T-cell (primary cell): ENCODE results near the gene TOB1. TPM values are rescaled to one million over a fixed set of nuclear protein-coding genes. Genes with fewer than 3 reads are reported as not detected.

ENCODE experiments used
- ATAC-seq, 4 experiments: fragments of 200-7000 bp in 3 of 4; fragments of 150-1000 bp in 1 of 4; cut with Tn5 transposase; replicated peaks in 1 of 4; 1 replicate in 3 of 4; 2 replicates in 1 of 4; pipeline ENCODE4 v1.10.0; 2021; ENCODE audit warnings: moderate library complexity in 3 of 4, mild to moderate bottlenecking in 2 of 4, moderate number of reproducible peaks in 1 of 4
- CTCF ChIA-PET, 2 donors: fragments of 300-600 bp; sonication (Branson Sonifier 250); formaldehyde crosslinking; loops; one replicate each; lab custom pipeline; 2022; ENCODE audit warnings: antibody characterized with exemption in 2 of 2; lab: Charles Lee
- POLR2A ChIA-PET, 2 donors: fragments of 300-600 bp; sonication (Branson Sonifier 250); formaldehyde crosslinking; loops; one replicate each; lab custom pipeline; 2022; ENCODE audit warnings: antibody characterized with exemption in 2 of 2; lab: Charles Lee
- DNase-seq, 35 experiments: peaks; one replicate each; pipeline versions ENCODE4 v3.0.0 to v3.0.0-alpha.2; 2013 to 2023
- H3K27ac ChIP-seq: one replicate; pipeline ENCODE4 v1.5.1; 2013; ENCODE audit warnings: low read length
- H3K27me3 ChIP-seq, 2 experiments: replicated peaks in 1 of 2; 1 replicate in 1 of 2; 2 replicates in 1 of 2; pipeline versions ENCODE4 v1.6.1 to v1.7.0; 2013; ENCODE audit warnings: low read length in 1 of 2, mixed read lengths in 1 of 2; ENCODE audit not compliant: control insufficient read depth in 2 of 2, insufficient read depth in 2 of 2; ENCODE audit errors: extremely low read depth in 1 of 2
- H3K36me3 ChIP-seq, 2 donors: 1 replicate in 1 of 2; 2 replicates in 1 of 2; pipeline versions ENCODE4 v1.6.1 to v1.7.0; 2013; ENCODE audit warnings: low read length in 1 of 2; ENCODE audit not compliant: control insufficient read depth in 2 of 2, insufficient read depth in 1 of 2; ENCODE audit errors: extremely low read depth in 1 of 2
- H3K4me1 ChIP-seq, 2 experiments: 1 replicate in 1 of 2; 2 replicates in 1 of 2; pipeline versions ENCODE4 v1.6.1 to v1.7.0; 2013; ENCODE audit warnings: low read length in 2 of 2, mixed read lengths in 1 of 2; ENCODE audit not compliant: insufficient read depth in 2 of 2, control insufficient read depth in 1 of 2; ENCODE audit errors: extremely low read depth in 1 of 2
- H3K4me3 ChIP-seq, 2 donors: 1 replicate in 1 of 2; 2 replicates in 1 of 2; pipeline versions ENCODE4 v1.5.1 to v1.7.0; 2013; ENCODE audit warnings: mild to moderate bottlenecking in 2 of 2, low read length in 1 of 2, moderate library complexity in 1 of 2; ENCODE audit not compliant: control insufficient read depth in 1 of 2; ENCODE audit errors: extremely low read depth in 1 of 2
- H3K9me3 ChIP-seq: 2 replicates; pipeline ENCODE4 v1.7.0; 2013
- H3K27ac Mint-ChIP-seq, 2 donors: one replicate each; pipeline ENCODE4 v1.8.0; 2020 to 2021; ENCODE audit warnings: mild to moderate bottlenecking in 2 of 2, mixed read lengths in 2 of 2
- H3K27me3 Mint-ChIP-seq, 2 donors: one replicate each; pipeline ENCODE4 v1.8.0; 2021 to 2022; ENCODE audit warnings: mixed read lengths in 2 of 2
- H3K36me3 Mint-ChIP-seq: one replicate; pipeline ENCODE4 v1.8.0; 2021; ENCODE audit warnings: mixed read lengths
- H3K4me1 Mint-ChIP-seq, 3 donors: one replicate each; pipeline ENCODE4 v1.8.0; 2020 to 2022; ENCODE audit warnings: mixed read lengths in 3 of 3, mild to moderate bottlenecking in 1 of 3
- H3K4me3 Mint-ChIP-seq, 3 donors: one replicate each; pipeline ENCODE4 v1.8.0; 2020 to 2022; ENCODE audit warnings: mild to moderate bottlenecking in 3 of 3, mixed read lengths in 3 of 3, moderate library complexity in 3 of 3
- H3K9me3 Mint-ChIP-seq, 3 donors: one replicate each; pipeline ENCODE4 v1.8.0; 2020 to 2022; ENCODE audit warnings: mixed read lengths in 3 of 3
- WGBS: methylation state at CpG from one replicate; pipeline ENCODE4 v1.1.5; 2013; ENCODE audit warnings: missing lambda C conversion rate; ENCODE audit not compliant: insufficient coverage; 5-methylcytosine and 5-hydroxymethylcytosine counted together
- total RNA-seq, 35 experiments: library from RNA in 6 of 35; stranded (reverse) in 6 of 35; fragments of 120-200 nt in 1 of 35; gene quantifications; one replicate each; pipeline versions ENCODE4 v1.2.1 to v1.2.4 and lab custom pipeline; 2013 to 2026

TOB1 gene
- total RNA-seq, 5 donors from 2014 or later (not counting 1 experiment from before 2014, with no cell fraction given): 75.4 to 310 (median 92.6) TPM

DNA sequence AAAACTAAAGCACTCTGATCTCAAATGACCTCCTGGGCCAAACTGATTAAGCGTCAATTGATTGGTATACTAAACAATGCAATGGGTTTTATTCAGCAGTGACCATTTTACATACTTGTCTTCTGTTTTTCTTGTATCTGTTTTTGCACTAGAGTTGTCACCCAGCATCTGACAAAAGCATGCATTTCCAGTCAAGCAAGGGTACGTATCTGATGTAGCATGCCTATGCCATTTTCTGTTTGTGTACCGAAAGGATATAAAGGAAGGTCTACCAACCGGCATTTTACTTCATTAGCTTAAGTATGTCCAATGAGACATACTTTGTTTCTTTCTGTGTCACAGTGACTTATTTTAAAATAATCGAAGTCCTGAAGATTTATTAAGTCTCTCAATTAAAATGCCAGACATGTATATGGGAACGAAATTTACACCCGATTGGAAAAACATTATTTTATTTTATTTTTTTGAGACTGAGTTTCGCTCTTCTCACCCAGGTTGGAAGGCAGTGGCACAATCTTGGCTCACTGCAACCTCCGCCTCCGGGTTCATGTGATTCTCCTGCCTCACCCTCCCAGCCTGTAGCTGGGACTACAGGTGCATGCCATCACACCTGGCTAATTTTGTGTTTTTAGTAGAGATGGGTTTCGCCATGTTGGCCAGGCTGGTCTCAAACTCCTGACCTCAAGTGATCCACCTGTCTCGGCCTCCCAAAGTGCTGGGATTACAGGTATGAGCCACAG is 7.5 kb downstream of the TOB1 start:
- no peaks in the 10 kb centered on the region for H3K9me3 Mint-ChIP-seq
- Histone ChIP-seq H3K36me3 (peaks cover 4 to 18% of the 10 kb centered on the region in 2 donors), H3K27me3 (no peaks in the 10 kb centered on the region), H3K4me3 (no peak overlapping the region), H3K27ac (no peak overlapping the region), H3K4me1 (peaks cover 9 to 24% of the 10 kb centered on the region in 2 experiments), H3K9me3 (no peaks in the 10 kb centered on the region)
- no peak for DNase-seq
- H3K27ac Mint-ChIP-seq: peak overlapping the region in 1 of 2 donors; percentile 27
- ChIA-PET CTCF (no interaction called here), POLR2A (no interaction called here)
- peaks cover 20% of the 10 kb centered on the region for H3K36me3 Mint-ChIP-seq
- H3K4me3 Mint-ChIP-seq: no peak overlapping the region
- no peaks in the 10 kb centered on the region for H3K27me3 Mint-ChIP-seq
- H3K4me1 Mint-ChIP-seq: peaks cover 22 to 29% (median 24%) of the 10 kb centered on the region in 3 donors
- no peak for ATAC-seq
- WGBS: 100% methylated on average over 3 of the region's 12 CpGs

DNA sequence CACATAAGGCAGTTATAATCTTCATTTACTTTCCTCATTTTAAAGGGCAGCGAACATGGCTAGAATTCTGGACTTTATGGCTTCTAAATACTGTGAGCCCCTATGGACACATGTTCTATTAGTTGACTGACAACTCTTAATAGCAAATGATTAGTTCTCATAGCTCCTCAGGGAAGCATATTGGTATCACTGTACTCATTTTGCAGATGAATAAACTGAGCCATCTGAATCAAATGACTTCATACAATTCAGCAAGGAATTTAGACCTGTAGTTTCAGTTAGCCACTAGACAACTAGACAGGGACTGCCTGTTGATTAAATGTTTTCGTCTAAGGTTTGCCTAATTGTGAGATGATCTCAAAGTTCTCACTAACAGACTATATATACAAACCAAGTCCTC is 9.7 kb downstream of the TOB1 start:
- DNase-seq: no peak
- H3K4me1 Mint-ChIP-seq: peaks cover 22 to 27% (median 22%) of the 10 kb centered on the region in 3 donors
- H3K27me3 Mint-ChIP-seq: no peaks in the 10 kb centered on the region
- ChIA-PET POLR2A (interaction anchor here (0.5 to 2.3 kb wide), 2 partner anchors 9 to 10 kb away, joined by 4 to 16 read pairs; partner anchors contain the start of gene TOB1 (in 2 of the 2)), CTCF (interaction anchor here in 1 of 2 donors (1.0 to 1.2 kb wide), 2 partner anchors 92 to 110 kb away, joined by 3 to 5 read pairs; no protein-coding TSS in a partner anchor)
- no peak overlapping the region for H3K27ac Mint-ChIP-seq
- no peaks in the 10 kb centered on the region for H3K27me3 ChIP-seq
- H3K36me3 ChIP-seq: peaks cover 1 to 4% of the 10 kb centered on the region in 2 donors
- H3K4me3 Mint-ChIP-seq: no peak overlapping the region
- no peak overlapping the region for H3K4me3 ChIP-seq
- no peaks in the 10 kb centered on the region for H3K9me3 Mint-ChIP-seq
- WGBS: no CpG with 5 or more reads among the region's 2 CpGs
- H3K27ac ChIP-seq: no peak overlapping the region
- peaks cover 5% of the 10 kb centered on the region for H3K36me3 Mint-ChIP-seq
- H3K9me3 ChIP-seq: no peaks in the 10 kb centered on the region
- ATAC-seq: no peak
- peaks cover 7 to 12% of the 10 kb centered on the region in 2 experiments for H3K4me1 ChIP-seq

DNA sequence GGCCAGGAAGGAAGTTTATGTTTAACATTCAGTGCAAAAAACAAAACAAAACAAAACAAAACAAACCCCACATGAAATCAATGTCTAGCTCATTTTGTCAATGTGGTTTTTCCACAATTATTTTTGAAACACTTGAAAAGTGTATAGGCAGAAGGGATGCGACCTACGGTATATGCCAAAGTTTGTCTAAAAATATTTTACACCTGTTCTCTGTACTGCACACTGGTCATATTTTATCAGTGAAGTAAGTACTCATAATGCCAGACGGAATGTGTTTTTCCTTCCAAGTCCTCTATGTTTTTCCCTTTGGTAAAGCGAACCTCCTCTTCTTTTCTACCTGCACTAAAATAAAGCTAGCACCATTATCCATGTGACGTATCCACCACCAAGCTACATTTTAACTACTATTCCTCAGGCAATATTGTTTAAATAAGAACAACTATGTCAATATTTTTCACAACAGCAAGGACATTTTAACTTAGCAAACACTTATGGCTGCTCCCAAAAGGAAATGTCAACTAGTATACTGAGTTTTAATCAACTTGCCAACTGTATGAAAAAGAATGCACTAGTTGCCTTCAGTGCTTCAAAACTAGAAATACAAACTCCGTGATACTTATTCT is 10.3 kb downstream of the TOB1 start:
- Mint-ChIP-seq H3K4me1 (peaks cover 16 to 21% (median 16%) of the 10 kb centered on the region in 3 donors), H3K27me3 (no peaks in the 10 kb centered on the region), H3K27ac (peak overlapping the region in 1 of 2 donors; percentile 7), H3K36me3 (peaks cover under 1% of the 10 kb centered on the region), H3K9me3 (no peaks in the 10 kb centered on the region), H3K4me3 (no peak overlapping the region)
- H3K9me3 ChIP-seq: no peaks in the 10 kb centered on the region
- no peak for ATAC-seq
- H3K4me3 ChIP-seq: no peak overlapping the region
- ChIA-PET CTCF (interaction anchor here in 1 of 2 donors (0.8 to 1.2 kb wide), 4 partner anchors 93 to 110 kb away, joined by 3 to 5 read pairs (median 4); no protein-coding TSS in a partner anchor), POLR2A (interaction anchor here (0.5 to 2.3 kb wide), 6 partner anchors 8 to 1127 kb away, joined by 3 to 16 read pairs (median 3); partner anchors contain the start of gene TOB1 (in 2 of the 2))
- H3K27me3 ChIP-seq: no peaks in the 10 kb centered on the region
- no peak for DNase-seq
- H3K27ac ChIP-seq: no peak overlapping the region
- 89% methylated on average over 2 of the region's 6 CpGs for WGBS
- peaks cover 0 to under 1% of the 10 kb centered on the region in 2 donors for H3K36me3 ChIP-seq
- H3K4me1 ChIP-seq: peaks cover 4 to 12% of the 10 kb centered on the region in 2 experiments

DNA sequence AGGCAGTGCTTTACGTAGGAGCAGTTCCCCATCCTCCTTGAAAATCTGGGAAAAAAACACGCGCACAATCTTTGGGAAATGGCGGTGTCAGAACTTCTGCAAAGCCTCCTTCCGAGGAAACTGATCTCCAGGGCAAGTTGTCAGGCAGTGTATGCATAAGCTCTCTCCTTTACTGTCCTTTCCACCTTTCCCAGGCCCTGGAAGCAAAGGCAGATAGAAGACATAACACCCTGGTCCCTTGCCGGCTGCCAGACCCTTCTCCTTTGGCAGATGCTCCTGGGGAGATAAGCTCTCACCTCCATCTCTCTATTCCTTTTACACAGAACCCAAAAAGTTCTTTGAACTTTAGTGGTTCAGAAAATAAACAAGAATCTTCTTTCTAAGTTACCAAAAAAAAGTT is 12.4 kb downstream of the TOB1 start:
- H3K27ac Mint-ChIP-seq: peak overlapping the region in 1 of 2 donors; percentile 65
- Histone ChIP-seq H3K27me3 (no peaks in the 10 kb centered on the region), H3K36me3 (no peaks in the 10 kb centered on the region), H3K27ac (no peak overlapping the region), H3K4me3 (no peak overlapping the region), H3K9me3 (no peaks in the 10 kb centered on the region), H3K4me1 (peaks cover 4 to 12% of the 10 kb centered on the region in 2 experiments)
- H3K36me3 Mint-ChIP-seq: no peaks in the 10 kb centered on the region
- H3K9me3 Mint-ChIP-seq: no peaks in the 10 kb centered on the region
- no peaks in the 10 kb centered on the region for H3K27me3 Mint-ChIP-seq
- WGBS: 93% methylated on average over 5 of the region's 6 CpGs
- ATAC-seq (no peak), DNase-seq (no peak)
- H3K4me1 Mint-ChIP-seq: peaks cover 15 to 20% (median 16%) of the 10 kb centered on the region in 3 donors
- H3K4me3 Mint-ChIP-seq: no peak overlapping the region
- ChIA-PET POLR2A (interaction anchor here (1.6 to 2.1 kb wide), 2 partner anchors 12 to 101 kb away, joined by 3 to 30 read pairs; partner anchors contain the start of gene TOB1 (in 1 of the 2)), CTCF (interaction anchor here (1.0 to 5.1 kb wide), 7 partner anchors 9 to 105 kb away, joined by 3 to 80 read pairs (median 24); partner anchors contain the start of gene TOB1 (in 1 of the 2))

DNA sequence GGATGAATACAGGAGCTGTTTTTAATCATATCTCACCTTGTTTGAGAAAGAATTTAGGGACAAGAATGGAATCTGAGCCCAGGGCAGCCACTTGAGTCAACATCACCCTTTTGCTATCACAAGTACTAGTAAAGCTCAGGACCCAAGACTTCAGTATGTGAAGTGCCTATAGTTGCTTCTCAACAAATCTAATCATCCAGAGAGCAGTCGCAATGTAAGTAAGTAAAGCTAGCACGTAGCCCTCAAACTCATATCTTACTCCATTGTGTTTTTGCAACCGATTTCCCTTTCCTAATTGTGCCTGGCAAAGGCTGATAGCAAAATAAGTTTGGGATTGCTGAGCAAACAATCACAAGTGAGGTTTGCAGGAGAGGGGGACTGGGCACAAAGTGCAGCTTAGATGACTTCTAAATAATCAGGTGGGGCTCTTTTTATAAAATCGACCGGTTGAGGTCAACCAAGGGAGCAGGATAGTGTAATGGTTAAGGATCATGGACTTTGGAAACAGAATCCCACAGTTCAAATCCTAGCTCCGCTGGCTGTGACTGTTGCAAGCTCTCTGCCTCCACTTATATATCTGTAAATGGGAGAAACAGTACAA is 13.0 kb downstream of the TOB1 start:
- no peak for ATAC-seq
- no peaks in the 10 kb centered on the region for H3K9me3 ChIP-seq
- peak in 1 of 35 experiments; percentile 4 for DNase-seq
- Mint-ChIP-seq H3K27ac (peak overlapping the region in 1 of 2 donors; percentile 94), H3K4me1 (peaks cover 15 to 20% (median 16%) of the 10 kb centered on the region in 3 donors), H3K9me3 (no peaks in the 10 kb centered on the region), H3K4me3 (peak overlapping the region; percentile 73 to 80 (median 74)), H3K27me3 (no peaks in the 10 kb centered on the region), H3K36me3 (no peaks in the 10 kb centered on the region)
- no CpG with 5 or more reads among the region's 6 CpGs for WGBS
- H3K4me1 ChIP-seq: peaks cover 4 to 12% of the 10 kb centered on the region in 2 experiments
- CTCF ChIA-PET: interaction anchor here (0.5 to 5.1 kb wide), 28 partner anchors 9 to 375 kb away, joined by 3 to 80 read pairs (median 6); partner anchors contain the start of genes TOB1 (in 2 of the 2) and NME1 (in 1 of the 2)
- no peaks in the 10 kb centered on the region for H3K36me3 ChIP-seq
- H3K4me3 ChIP-seq: no peak overlapping the region
- POLR2A ChIA-PET: interaction anchor here (0.5 to 2.1 kb wide), 11 partner anchors 8 to 365 kb away, joined by 3 to 30 read pairs (median 3); partner anchors contain the start of gene TOB1 (in 2 of the 2)
- no peak overlapping the region for H3K27ac ChIP-seq
- no peaks in the 10 kb centered on the region for H3K27me3 ChIP-seq
